CD4-positive, alpha-beta T cell treated with Interferon gamma for 1 hour (primary cell): Measurements from ENCODE around the gene POU3F2.

ENCODE experiments used
- DNase-seq: peaks from one replicate; pipeline ENCODE4 v3.0.0-alpha.2; 2020

Gene POU3F2

GRCh38 chr6:98844244-98845210, 10.2 kb downstream of the POU3F2 start:
- no peak for DNase-seq

GRCh38 chr6:98845211-98846020, 11.0 kb downstream of the POU3F2 start:
- peak; percentile 53 for DNase-seq

GRCh38 chr6:98846021-98846380, 11.6 kb downstream of the POU3F2 start:
- no peak for DNase-seq

GRCh38 chr6:98847416-98847778, 13.0 kb downstream of the POU3F2 start:
- no peak for DNase-seq

GRCh38 chr6:98847779-98848538, 13.6 kb downstream of the POU3F2 start:
- DNase-seq: no peak

GRCh38 chr6:98848539-98849242, 14.3 kb downstream of the POU3F2 start:
- no peak for DNase-seq

GRCh38 chr6:98864497-98864896, 30.1 kb downstream of the POU3F2 start:
- DNase-seq: no peak

- no peak for DNase-seq
Measured at GRCh38 chr6:98871057-98871456, 36.7 kb downstream of the POU3F2 start.

- DNase-seq: no peak
Measured at GRCh38 chr6:98871821-98872220, 37.4 kb downstream of the POU3F2 start.

GRCh38 chr6:98875375-98875774, 41.0 kb downstream of the POU3F2 start:
- DNase-seq: no peak

- no peak for DNase-seq
Measured at GRCh38 chr6:98877250-98877649, 42.9 kb downstream of the POU3F2 start.

GRCh38 chr6:98880486-98880885, 46.1 kb downstream of the POU3F2 start:
- no peak for DNase-seq

- no peak for DNase-seq
Measured at GRCh38 chr6:98885330-98885729, 51.0 kb downstream of the POU3F2 start.

- no peak for DNase-seq
Measured at GRCh38 chr6:98887650-98888049, 53.3 kb downstream of the POU3F2 start.
